SKM-1 (cell line): ENCODE measurements around the gene UNC5CL.

Experiments used
- DNase-seq: peaks from one replicate; lab custom pipeline; 2025; ENCODE audit not compliant: unreplicated experiment; lab: John Stamatoyannopoulos, UW

The UNC5CL gene, protein sequence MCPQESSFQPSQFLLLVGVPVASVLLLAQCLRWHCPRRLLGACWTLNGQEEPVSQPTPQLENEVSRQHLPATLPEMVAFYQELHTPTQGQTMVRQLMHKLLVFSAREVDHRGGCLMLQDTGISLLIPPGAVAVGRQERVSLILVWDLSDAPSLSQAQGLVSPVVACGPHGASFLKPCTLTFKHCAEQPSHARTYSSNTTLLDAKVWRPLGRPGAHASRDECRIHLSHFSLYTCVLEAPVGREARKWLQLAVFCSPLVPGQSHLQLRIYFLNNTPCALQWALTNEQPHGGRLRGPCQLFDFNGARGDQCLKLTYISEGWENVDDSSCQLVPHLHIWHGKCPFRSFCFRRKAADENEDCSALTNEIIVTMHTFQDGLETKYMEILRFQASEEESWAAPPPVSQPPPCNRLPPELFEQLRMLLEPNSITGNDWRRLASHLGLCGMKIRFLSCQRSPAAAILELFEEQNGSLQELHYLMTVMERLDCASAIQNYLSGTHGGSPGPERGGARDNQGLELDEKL

DNA sequence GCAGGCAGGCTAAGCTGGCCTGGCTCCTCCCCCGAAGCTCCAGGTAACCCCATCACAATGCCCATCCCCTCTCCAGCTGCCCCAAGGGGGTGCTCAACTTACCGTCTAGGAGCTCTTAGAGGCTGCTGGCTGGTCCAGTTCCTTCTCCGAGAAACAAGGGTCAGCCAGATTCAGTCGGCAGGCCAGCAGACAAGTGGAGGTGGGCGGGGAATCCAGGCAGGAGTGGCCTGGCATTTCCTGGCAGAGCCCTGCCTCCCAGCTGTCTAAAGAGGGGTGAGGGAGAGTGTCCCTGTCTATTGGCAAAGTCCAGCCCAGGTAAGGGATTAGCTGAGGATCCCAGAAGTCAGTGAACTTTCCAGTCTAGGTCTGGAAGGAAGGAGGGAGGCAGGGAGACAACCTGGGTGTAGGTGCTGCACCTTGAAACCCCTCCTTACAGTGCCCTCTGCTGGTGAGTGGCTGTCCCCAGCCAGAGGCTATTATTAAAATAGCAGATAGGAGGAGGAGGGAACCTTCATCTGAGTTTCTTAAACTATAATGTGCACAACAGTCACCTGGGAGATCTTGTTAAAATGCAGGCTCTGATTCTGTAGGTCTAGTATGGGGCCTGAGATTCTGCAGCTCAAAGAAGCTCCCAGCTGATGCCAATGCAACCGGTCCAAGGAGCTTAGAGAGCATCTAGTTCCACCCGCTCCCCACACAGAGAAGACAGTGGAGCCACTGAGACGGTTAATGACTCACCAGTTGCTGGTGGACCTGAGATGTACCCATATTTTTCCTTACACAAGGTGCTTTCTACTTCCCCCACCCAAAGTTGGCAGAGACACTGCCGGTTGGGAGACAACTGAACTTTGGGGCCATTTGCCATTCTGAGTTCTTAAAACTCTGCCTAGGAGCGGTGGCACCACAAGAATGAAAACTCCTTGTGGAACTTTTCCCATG, at the start of gene UNC5CL:
UNC5CL (minus strand) TSS at position 162 of the 939 bp plus-strand sequence. CDS start 4,147 bp downstream, outside the sequence.
- peak; percentile 42 for DNase-seq

DNA sequence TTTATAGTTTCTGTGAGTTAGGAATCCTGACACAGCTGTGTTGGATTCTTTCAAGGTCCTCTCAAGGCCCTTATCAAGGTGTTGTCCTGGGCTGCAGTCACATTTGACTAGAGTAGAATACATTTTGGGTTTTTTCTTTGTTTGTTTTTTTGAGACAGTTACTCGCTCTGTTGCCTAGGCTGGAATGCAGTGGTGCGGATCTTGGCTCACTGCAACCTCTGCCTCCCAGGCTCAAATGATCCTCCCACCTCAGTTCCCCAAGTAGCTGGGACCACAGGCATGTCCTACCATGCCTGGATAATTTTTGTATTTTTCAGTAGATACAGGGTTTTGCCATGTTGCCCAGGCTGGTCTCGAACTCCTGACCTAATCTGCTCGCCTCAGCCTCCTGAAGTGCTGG, 49.4 kb upstream of the UNC5CL start:
- no peak for DNase-seq

DNA sequence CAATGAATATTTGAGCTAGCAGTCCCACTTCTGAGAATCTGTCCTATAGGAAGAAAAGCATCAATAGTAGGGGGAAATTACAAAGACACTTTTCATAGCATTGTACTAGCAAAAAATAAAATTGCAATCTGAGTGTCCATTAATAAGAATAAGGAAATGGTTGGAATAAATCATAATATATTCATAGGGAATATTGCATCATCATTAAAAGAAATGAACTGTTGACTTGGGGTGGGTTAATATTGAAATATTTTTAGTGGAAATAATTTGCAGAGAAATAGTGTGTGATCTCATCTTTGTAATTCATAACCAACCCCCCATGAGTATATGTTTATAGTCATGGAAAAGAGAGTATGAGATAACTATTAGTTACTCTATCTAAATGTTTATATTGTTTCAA, 46.2 kb upstream of the UNC5CL start:
- DNase-seq: no peak

DNA sequence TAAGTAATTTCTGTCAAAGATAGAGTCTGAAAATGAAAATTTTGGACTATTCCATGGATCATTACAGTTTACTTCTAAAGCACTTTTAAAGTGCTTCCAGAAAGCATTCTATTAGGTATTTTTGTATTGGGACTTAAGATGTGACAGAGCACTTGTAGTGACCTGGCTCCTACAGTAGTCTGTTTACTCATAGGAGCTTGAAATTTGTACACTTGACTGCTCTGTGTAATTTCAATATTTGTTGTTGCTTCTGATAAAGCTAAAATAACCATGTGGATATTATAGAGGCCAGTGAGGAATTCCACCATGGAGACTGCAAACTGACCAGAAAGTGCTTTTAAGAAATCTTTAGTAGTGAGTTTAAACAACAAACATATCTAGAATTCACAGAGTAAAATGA, 44.1 kb upstream of the UNC5CL start:
- DNase-seq: no peak

DNA sequence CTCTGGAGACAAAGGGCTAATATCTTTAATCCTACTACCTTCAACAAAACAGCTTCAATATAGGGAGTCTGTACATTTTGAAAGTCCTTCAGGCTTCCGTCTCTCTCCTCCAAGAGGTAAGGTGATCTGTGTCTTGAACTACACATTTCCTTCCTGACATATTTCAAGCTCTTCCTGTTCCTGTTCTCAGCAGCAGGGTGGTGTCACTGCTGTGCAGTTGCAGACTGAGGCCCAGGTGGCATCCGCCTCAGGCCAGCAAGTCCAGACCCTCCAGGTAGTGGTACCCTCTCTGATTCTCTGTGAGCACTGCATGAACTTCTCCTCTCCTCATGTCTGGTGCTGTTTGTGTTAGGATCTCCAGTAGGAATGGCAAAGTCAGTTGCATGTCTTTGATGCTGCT, 41.6 kb upstream of the UNC5CL start:
- no peak for DNase-seq

DNA sequence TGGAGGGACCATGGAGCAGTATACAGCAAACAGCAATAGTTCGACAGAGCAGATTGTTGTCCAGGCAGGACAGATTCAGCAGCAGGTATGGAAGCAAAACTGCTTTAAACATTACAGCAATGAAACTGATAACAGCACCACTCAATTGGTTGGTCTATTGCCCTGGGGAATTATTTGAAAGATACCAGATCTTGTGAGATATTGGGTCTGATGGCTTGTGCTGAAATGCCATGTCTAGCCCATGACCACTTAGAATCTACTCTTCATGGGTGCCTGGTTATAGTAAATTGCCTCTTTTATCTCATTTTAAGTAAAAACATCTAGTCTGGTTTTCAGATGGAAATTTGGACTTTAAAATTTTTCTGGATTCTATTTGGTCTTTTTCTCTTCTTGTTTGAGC, 40.1 kb upstream of the UNC5CL start:
- DNase-seq: no peak

DNA sequence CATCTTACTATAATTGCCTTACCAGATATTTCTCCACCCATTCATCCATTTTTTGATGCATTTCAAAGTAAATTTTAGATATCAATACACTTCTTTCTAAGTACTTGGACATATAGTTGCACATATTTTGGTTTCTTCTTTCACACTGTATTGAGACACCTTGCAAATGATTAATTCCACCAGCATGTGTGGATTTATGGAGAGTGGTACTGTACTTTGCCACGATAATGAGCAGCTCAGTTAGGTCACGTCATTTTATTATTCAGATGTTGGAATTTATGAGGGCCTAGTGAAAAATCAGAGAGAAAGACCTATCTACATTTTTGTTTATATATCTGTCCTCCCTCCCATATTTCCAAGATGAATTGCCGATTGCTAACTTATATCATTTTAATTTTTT, 39.1 kb upstream of the UNC5CL start:
- no peak for DNase-seq

DNA sequence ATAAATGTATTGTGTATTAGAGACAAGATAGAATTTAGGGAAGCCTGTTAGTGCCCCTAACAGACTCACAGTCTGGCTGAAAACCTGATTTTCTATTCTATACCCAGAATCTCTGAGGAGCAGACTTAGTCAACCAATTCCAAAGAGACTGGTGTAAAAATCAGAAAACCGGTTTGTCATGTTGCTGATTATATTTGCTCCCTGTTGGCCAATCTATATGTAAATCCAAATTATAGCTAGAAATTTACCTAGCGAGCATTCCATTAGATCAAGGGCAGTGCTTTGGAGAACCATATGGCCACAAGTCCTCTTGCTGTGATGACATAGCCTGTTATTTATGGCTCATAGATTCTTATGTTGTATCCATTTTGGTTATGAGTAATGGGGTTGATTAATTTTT, 38.5 kb upstream of the UNC5CL start:
- no peak for DNase-seq

DNA sequence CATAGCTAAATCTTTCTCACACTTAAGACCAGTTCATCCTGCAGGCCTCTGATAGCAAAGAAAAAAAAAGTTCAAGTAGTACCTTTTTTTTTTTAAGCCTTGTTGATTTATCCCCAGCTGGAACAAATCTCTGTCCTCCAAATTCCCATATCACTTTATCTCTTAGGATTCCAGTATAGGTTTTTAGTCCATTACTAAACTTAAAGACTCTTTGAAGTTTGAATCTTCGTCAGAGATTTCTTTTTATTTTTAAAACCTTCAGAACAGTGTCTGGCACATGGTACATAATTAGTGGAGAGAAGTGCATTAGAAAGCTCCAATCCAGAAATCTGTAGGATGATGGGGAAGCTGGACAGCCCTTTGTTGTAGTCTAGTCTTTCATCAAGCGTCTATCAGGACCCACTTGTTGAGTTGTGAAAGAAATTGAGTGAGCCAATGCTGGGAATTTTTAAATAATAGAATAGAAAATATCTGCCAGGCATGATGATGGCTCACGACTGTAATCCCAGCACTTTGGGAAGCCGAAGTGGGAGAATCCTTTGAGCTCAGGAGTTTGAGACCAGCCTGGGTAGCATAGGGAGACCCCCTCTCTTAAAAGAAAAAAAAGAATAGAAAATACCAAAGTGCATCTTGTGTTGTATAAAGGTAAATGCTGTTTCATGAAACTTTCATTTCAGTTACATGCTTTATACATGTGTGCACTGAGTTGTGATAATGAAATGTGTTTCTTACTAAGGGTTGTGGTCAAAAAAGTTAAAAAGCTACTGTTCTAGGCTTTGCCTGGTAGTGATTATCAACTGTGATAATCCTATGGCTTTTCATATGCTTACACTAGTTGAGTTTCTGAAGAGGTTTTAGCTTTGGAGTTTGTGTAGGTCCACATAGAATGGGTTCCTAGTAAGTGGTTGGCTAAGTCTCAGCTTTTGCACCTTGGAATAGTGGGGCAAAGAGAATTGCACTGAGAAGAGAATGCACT, 36.9 kb upstream of the UNC5CL start:
- no peak for DNase-seq

DNA sequence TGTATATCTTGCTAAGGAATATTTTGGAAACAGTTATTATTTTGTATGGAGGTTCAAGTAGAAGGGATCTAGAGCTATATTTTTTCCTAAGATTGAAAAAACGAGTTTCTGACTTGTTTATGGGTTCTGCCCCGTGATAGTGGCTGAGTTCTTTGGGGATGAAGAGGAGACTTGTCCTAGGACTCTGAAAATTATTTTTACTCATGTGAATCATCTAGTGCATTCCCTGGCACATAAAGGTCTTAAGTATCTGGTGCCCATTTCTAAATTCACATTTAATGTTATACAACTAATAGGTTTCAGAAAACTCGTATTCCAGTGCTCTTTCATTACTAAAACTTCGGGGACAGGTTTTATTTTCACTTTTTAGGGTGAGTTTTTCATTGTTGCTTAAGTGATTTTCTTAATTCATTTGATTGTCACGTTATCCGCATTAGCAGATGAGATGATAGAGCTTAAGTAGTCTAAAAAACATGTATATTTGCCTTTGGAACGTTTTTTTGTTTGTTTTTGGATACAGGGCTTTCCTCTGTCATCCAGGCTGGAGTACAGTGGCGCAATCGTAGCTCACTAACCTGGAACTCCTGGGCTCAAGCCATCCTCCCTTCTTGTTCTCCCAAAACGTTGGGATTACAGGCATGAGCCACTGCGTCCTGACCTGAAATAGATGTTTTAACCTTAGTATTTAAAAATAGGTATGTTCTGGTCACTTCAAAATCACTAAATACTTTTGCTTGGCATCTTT, 35.8 kb upstream of the UNC5CL start:
- DNase-seq: no peak

DNA sequence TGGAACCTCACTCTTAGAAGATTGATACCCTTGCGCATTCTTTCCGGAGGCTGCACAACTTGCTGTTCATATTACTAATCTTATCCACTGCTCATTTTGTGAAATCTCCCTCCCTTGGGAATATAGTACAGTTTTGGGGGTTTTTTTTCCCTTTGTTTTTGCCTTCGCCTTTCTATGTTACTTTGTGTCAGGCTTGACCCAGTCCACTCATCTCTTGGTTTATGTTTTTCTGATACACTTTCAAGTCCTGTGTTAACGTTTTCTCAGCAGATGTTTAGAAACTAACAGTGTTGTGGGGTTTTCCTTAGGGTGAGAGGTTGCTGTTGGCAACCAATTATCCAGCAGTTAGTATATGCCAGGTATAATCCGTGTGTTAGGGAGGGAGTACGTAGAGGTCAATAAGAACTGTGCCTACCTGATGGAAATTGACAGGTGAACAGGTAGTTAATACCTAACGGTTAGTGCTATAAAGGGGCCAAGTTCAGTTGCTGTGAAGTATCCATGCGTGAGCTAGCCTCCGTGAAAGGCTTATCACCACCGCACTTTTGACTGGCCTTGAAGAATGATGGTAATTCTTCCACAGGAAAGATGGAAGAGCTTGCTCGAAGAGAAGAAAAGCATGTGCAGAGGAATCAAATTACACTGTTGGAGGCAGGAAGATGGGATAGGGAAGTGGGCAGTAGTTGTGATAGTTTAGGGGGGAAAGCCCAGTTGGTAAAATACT, 35.1 kb upstream of the UNC5CL start:
- no peak for DNase-seq

DNA sequence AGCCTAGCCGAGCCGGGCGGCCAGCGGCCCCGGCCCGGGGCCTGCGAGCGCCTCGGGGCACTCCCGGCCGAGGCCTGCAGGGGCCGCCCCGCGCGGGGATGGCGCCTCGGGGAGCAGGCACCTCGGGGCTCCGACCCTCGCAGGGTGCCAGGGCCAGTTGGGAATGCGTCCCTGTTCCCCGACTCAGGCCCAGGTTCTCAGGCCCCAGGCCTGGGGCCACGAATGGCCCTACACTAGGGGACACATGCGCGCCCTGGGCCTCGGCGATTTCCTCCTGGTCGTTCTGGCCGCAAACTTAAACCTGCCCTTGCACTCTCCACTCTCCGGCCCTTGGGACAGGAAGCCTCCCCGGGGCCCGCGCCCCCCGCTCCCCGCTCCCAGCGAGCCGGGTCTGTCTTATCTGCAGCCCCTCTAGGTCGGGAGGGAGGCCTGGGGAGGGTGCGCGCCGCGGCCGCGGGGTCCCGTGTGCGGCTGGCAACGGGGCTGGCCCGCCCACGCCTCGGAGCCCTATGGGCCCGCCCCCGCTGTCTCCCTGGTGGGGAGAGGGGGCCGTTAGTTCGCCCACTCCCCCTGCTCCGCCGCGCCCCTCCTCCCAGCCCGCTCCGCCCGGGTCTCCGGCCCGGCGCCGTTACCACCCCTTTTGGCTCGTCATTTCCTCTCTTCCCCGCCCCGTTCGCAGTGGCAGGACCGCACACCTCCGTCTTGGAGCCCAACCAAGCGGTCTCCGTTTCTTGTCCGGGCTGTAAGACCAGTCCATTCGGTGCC, 34.4 kb upstream of the UNC5CL start:
- peak; percentile 65 for DNase-seq

DNA sequence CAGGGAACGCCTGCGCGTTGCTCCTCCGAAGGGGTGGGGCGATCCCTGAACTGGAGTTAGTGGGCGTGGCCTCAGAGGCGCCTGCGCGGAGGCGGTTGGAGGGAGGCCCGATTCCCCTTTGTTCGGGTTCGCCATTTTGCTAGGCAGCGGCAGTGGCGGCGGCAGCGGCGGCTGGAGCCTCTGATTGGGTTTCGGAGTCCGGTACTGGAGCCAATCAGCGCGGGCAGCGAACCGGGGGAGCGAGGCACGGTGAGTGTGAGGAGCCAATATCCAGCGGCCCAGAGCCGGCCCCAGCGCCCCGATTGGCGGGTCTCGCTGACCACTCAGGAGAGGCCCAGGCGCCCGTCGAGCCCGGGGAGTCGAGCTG, 33.8 kb upstream of the UNC5CL start, which contains the start of gene NFYA:
NFYA (plus strand) TSS at position 139 of the 367 bp plus-strand sequence. CDS start 6,116 bp downstream, outside the sequence.
- DNase-seq: peak; percentile 100

DNA sequence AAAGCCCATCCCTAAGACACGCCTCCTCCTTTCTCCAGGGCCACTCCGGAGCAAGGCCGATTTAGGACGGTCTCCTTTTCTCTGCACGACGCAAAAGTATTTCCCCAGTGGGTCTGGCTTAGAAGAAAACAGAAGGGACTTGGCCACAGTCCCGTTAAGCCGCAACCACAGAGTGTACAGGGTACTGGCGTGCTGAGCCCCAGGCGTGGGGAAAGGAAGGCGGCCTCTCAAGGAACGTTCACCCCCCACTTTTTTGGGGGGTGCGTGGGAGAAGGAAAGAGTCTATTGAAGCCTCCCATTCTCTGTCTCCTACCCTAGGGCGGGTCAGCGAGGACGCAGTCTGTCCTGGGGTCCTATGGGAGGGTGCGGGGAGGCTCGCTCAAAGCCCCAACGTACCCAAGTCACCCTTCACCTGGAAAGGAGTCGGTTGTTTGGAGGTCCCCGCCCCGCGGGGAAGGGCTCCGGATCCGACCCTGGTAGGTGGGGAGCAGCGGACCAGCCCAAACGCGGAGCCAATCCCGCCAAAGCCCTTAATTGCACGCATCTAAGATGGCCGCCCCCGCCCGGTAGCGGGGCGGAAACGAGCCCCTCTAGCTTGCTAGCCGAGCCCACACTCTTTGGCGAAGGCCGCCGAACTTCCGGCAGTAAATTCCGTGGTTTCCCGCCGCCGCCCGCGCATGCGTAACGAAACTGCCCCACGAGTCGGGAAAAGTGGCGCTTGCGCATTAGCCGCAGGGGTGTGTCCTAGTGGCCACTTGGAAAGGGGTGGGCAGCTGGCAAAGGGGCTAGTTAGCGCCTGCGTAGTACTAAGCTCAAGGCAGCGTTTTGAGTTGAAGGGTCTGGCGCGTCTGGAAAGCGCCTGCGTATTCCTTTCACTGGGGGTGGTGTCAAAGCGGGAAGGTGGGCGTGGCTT, 33.2 kb upstream of the UNC5CL start, which contains the start of gene OARD1:
OARD1 (minus strand) TSS at position 434 of the 913 bp plus-strand sequence. CDS start 722 bp downstream, outside the sequence.
- DNase-seq: peak; percentile 100

DNA sequence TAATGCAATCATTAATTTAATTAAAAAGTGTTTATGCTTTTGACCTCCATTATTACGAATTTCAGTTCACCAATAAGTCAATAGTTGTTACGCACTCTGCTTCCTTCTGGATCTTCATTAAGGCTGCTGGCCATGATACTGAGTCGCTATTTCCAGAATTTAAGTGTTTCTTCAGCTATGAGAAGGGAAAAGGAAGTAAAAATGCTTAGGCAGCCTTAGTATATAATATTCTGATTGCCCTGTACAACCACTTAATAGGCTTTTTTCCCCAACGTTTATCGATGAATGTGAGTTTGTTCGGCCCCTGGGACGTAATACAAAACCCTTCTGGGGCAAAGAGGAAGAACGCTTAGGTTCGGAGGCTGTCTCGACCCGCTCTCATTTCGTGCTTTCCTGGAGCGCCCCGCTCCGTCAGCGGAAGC, 32.5 kb upstream of the UNC5CL start:
- DNase-seq: no peak

DNA sequence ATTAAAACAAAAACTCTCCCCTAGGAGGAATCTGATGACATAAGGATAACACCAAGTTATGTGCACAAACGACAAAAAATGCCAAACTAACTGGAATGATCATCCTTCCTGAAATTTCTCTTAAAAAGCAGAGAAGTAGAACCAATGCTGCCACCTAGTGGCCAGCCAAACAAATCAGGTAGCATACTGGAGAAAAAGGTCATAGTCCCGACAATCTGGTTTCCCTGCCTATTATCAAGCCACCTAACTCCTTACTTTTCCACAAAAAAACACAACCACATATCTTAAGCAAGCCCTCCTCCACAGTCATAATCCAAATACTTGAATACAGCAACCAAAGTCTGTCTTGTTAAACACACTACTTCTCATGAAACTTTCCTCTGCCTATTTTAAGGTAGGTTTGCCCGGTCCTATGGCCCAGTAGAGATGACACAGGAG, 27.9 kb upstream of the UNC5CL start:
- peak; percentile 32 for DNase-seq

DNA sequence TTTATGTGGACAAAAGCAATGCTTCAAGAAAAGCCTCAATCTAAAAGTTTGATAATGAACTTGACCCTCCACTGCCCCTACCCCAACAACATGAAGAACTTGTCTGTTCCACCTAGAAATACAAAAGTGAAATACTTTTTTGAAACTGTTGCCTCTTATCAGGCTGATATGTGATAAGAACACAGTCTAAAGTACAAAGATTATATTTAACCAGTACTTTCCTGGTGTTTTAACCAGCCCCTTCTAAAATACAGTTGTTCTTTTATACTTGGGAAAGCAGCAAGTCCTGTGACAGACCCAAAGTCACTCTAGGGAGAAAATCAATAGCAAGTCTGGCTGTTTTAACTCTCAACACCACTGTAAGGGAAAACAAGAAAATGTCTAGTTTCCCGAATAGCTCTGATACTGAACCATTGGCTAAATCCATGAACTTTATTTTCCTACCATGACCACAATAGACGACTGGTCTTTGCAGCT, 26.6 kb upstream of the UNC5CL start:
- no peak for DNase-seq
